GM18526 (cell line): ENCODE results near the gene PARD3.

Experiments used
- POLR2A ChIP-seq: IDR thresholded peaks from 3 replicates; pipeline ENCODE4 v1.6.1; 2011; ENCODE audit not compliant: insufficient read length; ENCODE audit errors: extremely low read depth

The PARD3 gene

DNA sequence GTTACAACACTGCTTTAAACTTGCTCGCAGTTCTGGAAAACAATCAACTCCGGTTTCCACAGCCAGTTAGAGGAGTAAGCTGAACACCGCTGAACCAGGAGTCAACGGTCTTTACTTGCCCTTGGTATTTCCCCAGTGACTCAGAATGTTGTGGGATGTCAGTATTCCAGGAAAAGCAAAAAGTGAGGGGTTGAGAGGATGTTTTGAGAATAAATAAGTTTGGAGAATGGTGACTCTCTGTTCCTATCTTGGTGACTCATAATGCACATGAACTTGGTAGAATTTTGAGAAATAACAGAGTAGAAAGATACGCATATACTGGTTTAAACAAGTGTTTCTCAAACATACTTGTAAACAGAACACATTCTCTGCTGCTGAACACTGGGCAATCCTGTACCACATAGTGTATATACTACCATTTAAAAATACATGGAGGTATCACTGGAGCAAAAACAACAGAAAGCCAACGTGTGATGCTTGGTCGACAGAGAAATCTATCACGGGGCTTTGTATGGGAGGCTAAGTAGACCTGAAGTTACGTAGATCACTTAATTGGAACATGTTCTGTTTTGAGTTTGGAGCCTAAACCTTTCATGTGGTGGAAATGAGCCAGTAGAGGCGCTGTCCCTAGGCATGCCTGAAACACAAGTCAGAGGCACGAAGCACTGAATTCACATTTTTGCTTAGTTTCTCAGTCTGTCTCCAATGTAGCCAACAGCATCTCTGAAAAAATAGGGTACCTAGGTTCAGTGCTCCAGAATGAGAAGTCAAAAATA lies 534.3 kb downstream of the PARD3 start:
- TF ChIP-seq POLR2A: no peak

DNA sequence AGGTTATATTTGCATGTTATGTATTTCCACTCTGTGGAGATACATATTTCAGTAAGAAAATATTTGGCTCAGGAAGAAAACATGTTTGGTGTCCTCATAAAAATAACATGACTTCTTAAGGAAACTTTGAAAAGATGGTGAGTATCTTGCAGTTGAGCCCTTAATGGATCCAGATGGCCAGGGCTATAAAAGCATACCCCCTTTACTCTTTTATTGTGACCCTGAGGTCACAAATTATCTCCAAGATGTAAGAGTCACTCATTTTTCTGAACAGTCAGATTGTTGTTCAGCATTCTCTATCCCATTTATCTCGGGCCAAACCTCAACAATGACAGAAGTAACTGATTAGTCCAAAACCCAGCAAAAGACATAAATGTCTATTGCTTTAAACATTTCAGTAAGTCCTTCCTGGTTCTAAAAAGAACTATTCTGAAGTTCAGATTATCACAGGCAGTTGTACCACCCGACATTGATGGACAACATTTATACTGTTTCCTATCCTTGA lies 539.4 kb downstream of the PARD3 start:
- TF ChIP-seq POLR2A: no peak

DNA sequence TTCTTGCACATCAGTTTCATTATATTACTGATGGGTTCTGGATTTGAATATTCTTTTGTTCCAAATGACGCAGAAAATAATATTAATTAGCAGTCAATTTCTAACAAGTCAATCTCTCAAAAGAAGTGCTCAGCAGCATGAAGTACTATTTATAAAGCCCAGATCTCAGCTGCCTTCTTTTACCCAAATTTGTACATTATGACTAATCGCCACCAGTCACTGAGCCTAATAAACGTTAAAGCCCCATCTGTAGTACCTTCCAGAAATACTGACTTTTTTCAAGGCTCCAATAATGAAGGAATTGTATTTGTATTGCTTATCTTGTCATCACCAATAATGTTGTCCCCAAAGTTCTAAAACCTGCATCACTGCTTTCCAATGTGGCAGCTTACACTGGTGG lies 540.2 kb downstream of the PARD3 start:
- no peak for TF ChIP-seq POLR2A

DNA sequence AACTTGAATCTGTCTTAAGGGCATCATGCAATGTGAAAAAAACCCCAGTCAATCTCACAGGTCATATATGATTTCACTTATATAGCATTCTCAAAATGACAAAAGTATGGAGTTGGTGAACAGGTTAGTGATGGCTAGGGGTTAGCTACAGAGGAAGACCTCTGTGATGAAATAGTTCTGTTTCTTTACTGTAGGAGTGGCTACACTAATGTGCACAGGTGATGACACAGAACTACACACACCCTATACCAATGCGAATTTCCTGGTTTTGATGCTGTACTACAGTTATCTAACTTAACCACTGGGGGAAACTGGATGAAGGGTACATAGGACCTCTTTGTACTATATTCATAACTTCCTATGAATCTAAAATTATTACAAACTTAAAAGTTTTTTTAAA lies 541.8 kb downstream of the PARD3 start:
- TF ChIP-seq POLR2A: no peak

DNA sequence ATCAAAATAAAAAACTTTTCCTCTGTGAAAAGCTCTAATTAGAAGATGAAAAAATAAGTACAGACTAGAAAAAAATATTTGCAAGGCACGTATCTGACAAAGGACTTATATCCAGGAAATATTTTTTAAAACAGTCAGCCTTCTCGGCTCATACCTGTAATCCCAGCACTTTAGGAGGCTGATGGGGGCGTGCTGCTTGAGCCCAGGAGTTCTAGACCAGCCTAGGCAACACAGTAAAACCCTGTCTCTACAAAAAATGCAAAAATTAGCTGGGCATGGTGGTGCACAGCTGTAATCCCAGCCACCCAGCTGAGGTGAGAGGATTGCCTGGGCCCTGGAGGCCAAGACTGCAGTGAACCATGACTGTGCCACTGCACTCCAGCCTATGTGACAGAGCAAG lies 542.8 kb downstream of the PARD3 start:
- TF ChIP-seq POLR2A: no peak

DNA sequence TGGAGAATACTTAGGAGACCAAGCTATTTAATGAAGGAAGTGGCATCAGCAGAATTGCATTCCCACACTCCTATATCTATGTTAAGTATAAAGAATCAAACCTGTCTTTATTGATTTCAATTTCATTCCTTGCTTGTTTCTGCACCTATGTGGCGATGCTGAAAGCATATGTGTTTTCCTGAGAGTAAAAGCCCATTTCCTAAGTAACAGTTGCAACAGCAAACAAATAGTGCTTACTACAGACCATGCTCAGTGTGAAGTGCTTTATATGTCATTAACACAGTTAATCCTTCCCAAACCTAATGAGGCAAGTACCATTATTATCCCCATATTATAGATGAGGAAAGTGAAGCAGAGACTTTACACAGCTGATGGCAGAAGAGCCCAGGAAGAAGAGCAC lies 552.1 kb downstream of the PARD3 start:
- no peak for TF ChIP-seq POLR2A

DNA sequence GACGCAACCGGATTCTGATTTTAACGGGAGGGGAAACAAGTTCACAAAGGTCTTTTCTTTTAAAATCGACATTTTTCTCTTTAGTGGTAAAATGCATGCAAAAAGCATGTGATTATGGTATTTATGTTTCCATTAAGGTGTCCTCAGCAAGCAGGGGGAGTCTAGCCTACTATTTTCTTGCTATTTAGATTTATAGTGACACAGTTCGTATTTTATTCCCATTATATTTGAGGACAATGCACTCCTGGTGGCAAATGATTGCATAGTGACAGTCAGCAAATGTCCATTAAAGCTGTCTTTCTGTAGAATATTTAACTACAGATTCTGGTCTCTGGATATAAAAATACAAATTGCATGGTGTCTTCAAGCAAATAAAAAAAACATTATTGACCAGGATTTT lies 554.2 kb downstream of the PARD3 start:
- TF ChIP-seq POLR2A: no peak

DNA sequence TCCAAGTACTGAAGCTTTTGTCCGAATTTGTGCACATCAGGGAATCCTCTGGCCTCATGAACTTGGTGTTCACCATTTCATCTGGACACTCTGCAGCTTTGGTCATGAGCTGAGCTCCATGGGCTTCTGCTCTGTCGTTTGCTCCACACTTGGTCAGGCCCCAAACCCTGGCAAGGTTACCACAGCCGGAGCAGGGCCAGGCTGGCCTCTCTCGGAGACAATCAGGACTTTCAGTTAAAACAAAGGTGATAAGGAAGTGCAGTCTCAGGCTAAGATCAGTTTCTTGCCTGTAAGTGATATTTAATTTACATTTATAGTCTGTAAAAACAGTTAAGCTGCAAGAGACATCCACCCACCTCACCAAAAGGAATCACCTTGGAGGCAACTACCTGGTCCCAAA lies 558.9 kb downstream of the PARD3 start:
- no peak for TF ChIP-seq POLR2A

DNA sequence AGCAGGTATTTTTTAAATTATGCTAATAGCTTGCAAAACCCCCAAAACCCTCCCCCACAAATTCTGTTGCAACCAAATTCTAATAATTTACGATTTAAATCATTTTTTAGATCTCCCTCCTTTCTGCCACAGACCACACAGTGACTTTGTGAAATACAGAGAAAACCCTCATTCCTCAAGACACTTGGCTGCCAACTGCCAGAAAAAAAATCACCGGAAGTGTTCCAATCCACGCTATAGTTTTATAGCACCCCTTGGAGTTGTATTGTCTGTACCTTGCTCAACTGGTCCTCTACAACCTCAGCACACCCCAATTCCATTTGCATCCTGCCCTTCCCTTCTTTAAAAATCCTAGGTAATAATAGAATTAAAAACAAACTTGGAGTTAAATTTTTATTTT lies 560.1 kb downstream of the PARD3 start:
- TF ChIP-seq POLR2A: no peak

DNA sequence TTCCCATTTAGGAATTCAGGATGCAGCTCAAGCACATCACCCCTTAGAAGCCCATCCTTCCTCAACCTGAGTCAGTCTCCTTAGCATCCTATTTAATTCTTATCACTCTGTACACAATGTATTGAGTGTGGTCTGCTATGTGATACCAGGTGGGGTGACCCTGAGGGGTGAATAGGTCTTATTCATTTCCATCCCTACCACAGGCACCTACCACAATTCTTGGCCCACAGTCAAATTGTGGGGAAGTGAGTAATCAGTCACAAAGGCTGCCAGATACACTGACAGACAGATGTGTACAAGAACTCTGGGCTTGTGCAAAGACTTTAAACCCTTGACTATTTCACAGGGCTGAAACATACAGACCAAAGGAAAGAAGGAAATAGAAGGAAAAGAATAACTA lies 560.5 kb downstream of the PARD3 start:
- TF ChIP-seq POLR2A: no peak

DNA sequence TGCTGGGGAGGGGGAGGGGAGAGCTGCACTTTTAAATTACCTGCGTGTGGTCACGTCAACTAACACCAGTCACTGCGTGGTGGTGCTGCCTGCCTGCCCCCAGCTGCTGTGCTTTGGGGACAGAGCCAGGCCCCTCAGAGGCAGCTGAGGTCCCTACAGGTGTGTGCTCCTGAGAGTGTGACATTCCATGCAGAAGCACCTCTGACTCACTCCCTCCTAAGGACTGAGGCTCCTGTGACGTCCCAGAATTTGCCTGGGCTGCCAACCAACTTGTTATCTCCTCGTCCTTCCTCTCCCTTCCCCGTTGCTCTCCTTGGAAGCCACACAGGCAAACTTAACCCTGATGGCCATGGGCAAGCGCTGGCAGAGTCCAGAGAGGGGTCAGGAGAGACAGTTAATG lies 563.0 kb downstream of the PARD3 start:
- TF ChIP-seq POLR2A: no peak

DNA sequence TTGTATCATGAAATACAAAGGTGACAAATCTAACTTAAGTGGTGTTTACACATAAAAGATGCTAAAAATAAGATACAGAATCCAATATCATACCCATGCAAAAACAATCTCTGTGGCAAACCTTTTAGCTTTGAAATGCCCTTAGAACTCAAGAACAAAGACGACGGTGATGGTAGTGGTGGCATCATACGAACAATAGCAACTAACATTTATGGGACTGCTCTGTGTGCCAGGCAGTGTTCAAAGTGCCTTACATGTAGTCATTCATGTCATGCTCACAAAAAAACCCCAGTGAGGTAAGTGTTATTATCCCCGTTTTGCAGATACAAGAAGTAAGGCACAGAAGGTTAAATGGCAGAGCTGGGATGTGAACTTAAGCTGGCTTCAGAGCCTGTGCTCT lies 563.9 kb downstream of the PARD3 start:
- no peak for TF ChIP-seq POLR2A

DNA sequence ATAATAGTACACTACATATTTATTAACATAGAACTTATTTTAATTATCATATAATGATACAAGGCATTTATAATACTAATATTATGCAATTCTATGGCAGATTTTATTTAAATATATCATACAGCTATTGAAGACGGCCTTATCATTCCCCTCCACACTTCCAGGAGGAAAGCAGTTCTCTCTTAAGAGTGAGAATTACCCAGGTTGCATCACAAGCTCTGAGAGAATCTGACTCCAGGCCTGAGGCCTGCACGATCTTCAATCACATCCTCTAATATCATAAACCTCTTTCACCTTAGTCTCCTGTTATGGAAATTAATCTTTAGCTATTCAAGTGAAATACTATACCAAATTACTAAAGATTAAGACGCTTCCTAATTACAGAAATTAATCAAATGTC lies 564.4 kb downstream of the PARD3 start:
- TF ChIP-seq POLR2A: no peak

DNA sequence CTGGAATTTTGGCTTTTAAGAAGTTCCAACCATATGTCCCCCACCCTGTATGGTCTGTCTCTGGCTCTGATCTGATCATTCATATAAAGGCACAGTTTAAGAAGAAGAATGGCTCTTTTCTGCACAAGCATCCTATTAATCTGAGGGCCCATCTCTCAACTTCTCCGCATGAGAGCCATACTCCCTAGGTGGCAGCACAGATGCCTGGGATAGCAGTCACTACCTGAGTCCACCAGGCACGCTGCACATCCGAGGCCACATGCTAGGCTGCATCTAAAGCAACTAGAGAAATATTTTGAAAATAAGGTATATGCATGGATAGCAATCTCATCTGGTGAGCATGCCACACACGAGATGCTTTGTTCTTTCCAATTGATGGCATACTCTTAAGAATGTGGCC lies 565.5 kb downstream of the PARD3 start:
- no peak for TF ChIP-seq POLR2A

DNA sequence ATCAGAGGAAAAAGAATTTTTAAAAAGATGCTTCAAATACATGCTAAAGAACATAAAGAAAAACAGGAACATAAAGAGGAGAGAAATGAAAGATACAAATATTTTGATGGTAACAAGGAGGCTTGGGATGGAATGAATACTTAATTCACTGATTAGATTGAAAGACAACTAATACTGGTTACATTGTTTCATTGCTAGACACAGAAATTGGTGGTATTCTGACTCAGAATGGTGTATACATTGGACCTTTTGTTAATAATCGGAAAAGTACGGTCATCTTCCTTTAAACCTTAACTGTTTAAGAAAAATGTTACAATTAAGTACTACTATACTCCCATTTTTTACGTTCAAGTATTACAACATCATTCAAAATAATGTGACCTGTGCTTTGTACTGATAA lies 567.5 kb downstream of the PARD3 start:
- no peak for TF ChIP-seq POLR2A

DNA sequence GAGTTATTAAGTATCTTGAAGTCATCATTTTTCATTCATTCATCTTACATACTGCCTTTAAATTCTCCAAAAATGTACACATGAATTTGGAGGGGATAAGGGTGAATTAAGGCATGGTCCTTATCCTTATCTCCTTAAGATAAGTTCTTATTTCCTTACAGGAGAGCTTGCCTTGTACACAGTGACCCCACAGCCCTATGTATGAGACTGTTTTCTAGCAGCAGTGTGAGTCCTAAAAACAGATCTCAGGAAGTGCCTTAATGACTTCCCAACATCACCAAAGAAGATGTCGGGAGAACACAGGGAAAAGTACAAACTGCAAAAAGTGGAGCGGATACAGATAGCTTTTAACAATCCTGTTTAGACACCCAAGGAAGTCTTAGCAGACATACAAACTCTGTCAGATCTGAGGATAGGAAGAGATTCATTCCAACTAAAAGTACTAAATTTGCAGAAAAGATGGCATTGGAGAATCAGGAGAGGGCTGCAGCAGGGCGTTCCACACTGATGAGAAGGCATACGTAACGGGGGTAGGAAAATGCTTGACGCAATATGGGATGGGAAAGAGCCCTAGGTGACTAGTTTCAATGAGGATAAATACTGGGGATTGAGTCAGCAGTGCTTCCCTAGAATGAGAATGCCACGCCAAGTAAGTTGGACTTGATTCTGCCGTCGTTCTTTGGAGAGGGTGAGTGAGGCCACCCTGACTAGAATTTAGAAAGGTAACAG lies 570.2 kb downstream of the PARD3 start:
- no peak for TF ChIP-seq POLR2A
